ENCODE data around the gene NUDCD3. TPM values are rescaled to one million over a fixed set of nuclear protein-coding genes. Genes with fewer than 3 reads are reported as not detected.

The NUDCD3 gene
- polyA plus RNA-seq, 1 donor (not counting 4 experiments of a cell fraction or from before 2014, with no cell fraction given): 58.7 TPM

- dilution Hi-C loops (cut with MboI; ENCODE audit: extremely low pct_ligation_motif_present, low sequenced_read_pairs): no loop called here
- Histone ChIP-seq H2AFZ (ENCODE audit: control insufficient read depth, low read length) (no peak overlapping the region), H3K9me1 (ENCODE audit: control insufficient read depth, extremely low read depth, insufficient read depth, low read length) (no peaks in the 10 kb centered on the region), H3K9me3 (ENCODE audit: control insufficient read depth, low read depth, low read length) (no peaks in the 10 kb centered on the region), H4K20me1 (ENCODE audit: control insufficient read depth, extremely low read depth, insufficient read depth, low read length) (no peaks in the 10 kb centered on the region), H3K27ac (ENCODE audit: control insufficient read depth, insufficient read depth, low read length) (no peak overlapping the region), H3K27me3 (ENCODE audit: control insufficient read depth, extremely low read depth, insufficient read depth, low read length) (no peaks in the 10 kb centered on the region), H3K36me3 (ENCODE audit: control insufficient read depth in 2 of 2, extremely low read depth in 1 of 2, insufficient read depth in 2 of 2, low read length in 2 of 2) (no peaks in the 10 kb centered on the region), H3K4me3 (ENCODE audit: control insufficient read depth in 2 of 3, extremely low read depth in 1 of 3, insufficient read depth in 2 of 3, low read depth in 1 of 3, low read length in 3 of 3) (no peak overlapping the region), H3K9ac (ENCODE audit: control insufficient read depth, extremely low read depth, insufficient read depth, low read length) (no peak overlapping the region), H3K4me1 (ENCODE audit: control insufficient read depth, extremely low read depth, insufficient read depth, low read length) (no peaks in the 10 kb centered on the region), H3K79me2 (ENCODE audit: control insufficient read depth, insufficient read depth, low read length) (no peaks in the 10 kb centered on the region), H3K4me2 (ENCODE audit: control insufficient read depth, extremely low read depth, insufficient read depth, low read depth, low read length) (no peak overlapping the region)
- DNase-seq (ENCODE audit: low read depth, low spot score) (no peak), FAIRE-seq (no peak)
- no peak for TF ChIP-seq EZH2 (IDR thresholded peaks at IDR 0.05; ENCODE audit: low read length)
- TF ChIP-seq, protein P1, sequence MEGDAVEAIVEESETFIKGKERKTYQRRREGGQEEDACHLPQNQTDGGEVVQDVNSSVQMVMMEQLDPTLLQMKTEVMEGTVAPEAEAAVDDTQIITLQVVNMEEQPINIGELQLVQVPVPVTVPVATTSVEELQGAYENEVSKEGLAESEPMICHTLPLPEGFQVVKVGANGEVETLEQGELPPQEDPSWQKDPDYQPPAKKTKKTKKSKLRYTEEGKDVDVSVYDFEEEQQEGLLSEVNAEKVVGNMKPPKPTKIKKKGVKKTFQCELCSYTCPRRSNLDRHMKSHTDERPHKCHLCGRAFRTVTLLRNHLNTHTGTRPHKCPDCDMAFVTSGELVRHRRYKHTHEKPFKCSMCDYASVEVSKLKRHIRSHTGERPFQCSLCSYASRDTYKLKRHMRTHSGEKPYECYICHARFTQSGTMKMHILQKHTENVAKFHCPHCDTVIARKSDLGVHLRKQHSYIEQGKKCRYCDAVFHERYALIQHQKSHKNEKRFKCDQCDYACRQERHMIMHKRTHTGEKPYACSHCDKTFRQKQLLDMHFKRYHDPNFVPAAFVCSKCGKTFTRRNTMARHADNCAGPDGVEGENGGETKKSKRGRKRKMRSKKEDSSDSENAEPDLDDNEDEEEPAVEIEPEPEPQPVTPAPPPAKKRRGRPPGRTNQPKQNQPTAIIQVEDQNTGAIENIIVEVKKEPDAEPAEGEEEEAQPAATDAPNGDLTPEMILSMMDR (optimal IDR thresholded peaks at IDR 0.05 in 1 of 3, IDR thresholded peaks at IDR 0.05 in 1 of 3, conservative IDR thresholded peaks at IDR 0.05 in 1 of 3; ENCODE audit: extremely low read depth in 1 of 3, insufficient read depth in 2 of 3, low read length in 3 of 3): no peak
These were observed 31.1 kb upstream of the NUDCD3 start for GRCh38 chr7:44521347-44522095.

DNA sequence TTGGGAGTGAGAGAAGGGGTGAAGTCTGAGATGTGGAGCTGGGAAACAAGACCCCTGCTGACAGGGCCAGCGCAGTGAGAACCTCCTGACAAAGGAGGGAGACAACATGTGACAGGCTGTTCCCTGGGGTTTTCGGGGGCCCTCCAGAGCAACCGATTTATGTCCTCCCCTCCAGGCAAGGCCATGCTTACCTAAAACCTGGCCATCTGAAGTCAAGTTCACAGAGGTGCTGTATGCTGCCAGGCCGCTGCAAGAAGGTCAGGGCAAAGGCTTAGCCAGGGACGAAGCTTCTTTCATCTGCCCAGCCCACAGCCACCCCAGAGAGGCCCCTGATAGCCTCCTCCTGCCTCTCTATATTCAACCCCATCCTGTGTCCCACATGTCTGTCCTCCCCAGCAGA, 30.1 kb upstream of the NUDCD3 start:
- H3K9ac ChIP-seq (ENCODE audit: control insufficient read depth, extremely low read depth, insufficient read depth, low read length): no peak overlapping the region
- H3K9me1 ChIP-seq (ENCODE audit: control insufficient read depth, extremely low read depth, insufficient read depth, low read length): no peaks in the 10 kb centered on the region
- TF ChIP-seq, protein P1 (optimal IDR thresholded peaks at IDR 0.05 in 1 of 3, IDR thresholded peaks at IDR 0.05 in 1 of 3, conservative IDR thresholded peaks at IDR 0.05 in 1 of 3; ENCODE audit: extremely low read depth in 1 of 3, insufficient read depth in 2 of 3, low read length in 3 of 3): no peak
- TF ChIP-seq EZH2 (IDR thresholded peaks at IDR 0.05; ENCODE audit: low read length): no peak
- no peak overlapping the region for H3K4me2 ChIP-seq (ENCODE audit: control insufficient read depth, extremely low read depth, insufficient read depth, low read depth, low read length)
- H3K27ac ChIP-seq (ENCODE audit: control insufficient read depth, insufficient read depth, low read length): no peak overlapping the region
- dilution Hi-C loops (cut with MboI; ENCODE audit: extremely low pct_ligation_motif_present, low sequenced_read_pairs): no loop called here
- H3K9me3 ChIP-seq (ENCODE audit: control insufficient read depth, low read depth, low read length): no peaks in the 10 kb centered on the region
- no peaks in the 10 kb centered on the region for H3K27me3 ChIP-seq (ENCODE audit: control insufficient read depth, extremely low read depth, insufficient read depth, low read length)
- no peak for FAIRE-seq
- H3K36me3 ChIP-seq (ENCODE audit: control insufficient read depth in 2 of 2, extremely low read depth in 1 of 2, insufficient read depth in 2 of 2, low read length in 2 of 2): no peaks in the 10 kb centered on the region
- no peaks in the 10 kb centered on the region for H3K79me2 ChIP-seq (ENCODE audit: control insufficient read depth, insufficient read depth, low read length)
- no peak overlapping the region for H2AFZ ChIP-seq (ENCODE audit: control insufficient read depth, low read length)
- no peak overlapping the region for H3K4me3 ChIP-seq (ENCODE audit: control insufficient read depth in 2 of 3, extremely low read depth in 1 of 3, insufficient read depth in 2 of 3, low read depth in 1 of 3, low read length in 3 of 3)
- H4K20me1 ChIP-seq (ENCODE audit: control insufficient read depth, extremely low read depth, insufficient read depth, low read length): no peaks in the 10 kb centered on the region
- peaks cover 4% of the 10 kb centered on the region for H3K4me1 ChIP-seq (ENCODE audit: control insufficient read depth, extremely low read depth, insufficient read depth, low read length)
- no peak for DNase-seq (ENCODE audit: low read depth, low spot score)
